MM.1S (cell line): ENCODE results near the gene GNLY.

Experiments
- DNase-seq: peaks from one replicate; pipeline ENCODE4 v3.0.0-alpha.2; 2015
- H2AFZ ChIP-seq: fragments of 300-600 bp; sonication (generic); 2 replicates; pipeline ENCODE4 v1.6.0; 2016; ENCODE audit warnings: antibody characterized with exemption, low read length
- H3F3A ChIP-seq: fragments of 300-600 bp; sonication (generic); 2 replicates; pipeline ENCODE4 v1.6.1; 2016; ENCODE audit warnings: mild to moderate bottlenecking, antibody characterized with exemption, low read length, moderate library complexity, mixed read lengths; ENCODE audit not compliant: insufficient read depth
- H3K27ac ChIP-seq: fragments of 300-600 bp; sonication (generic); 2 replicates; pipeline ENCODE4 v1.5.1; 2016; ENCODE audit warnings: mild to moderate bottlenecking, low read length
- H3K27me3 ChIP-seq: fragments of 300-600 bp; sonication (generic); replicated peaks from 2 replicates; pipeline ENCODE4 v1.6.0; 2016; ENCODE audit warnings: low read length; ENCODE audit not compliant: insufficient read depth
- H3K36me3 ChIP-seq: fragments of 300-600 bp; sonication (generic); replicated peaks from 2 replicates; pipeline ENCODE4 v1.6.1; 2016; ENCODE audit warnings: mild to moderate bottlenecking, low read length, mixed read lengths; ENCODE audit not compliant: insufficient read depth
- H3K4me1 ChIP-seq: fragments of 300-600 bp; sonication (generic); 2 replicates; pipeline ENCODE4 v1.6.1; 2016; ENCODE audit warnings: low read length, mixed read lengths
- H3K4me2 ChIP-seq: fragments of 300-600 bp; sonication (generic); 2 replicates; pipeline ENCODE4 v1.6.0; 2016; ENCODE audit warnings: low read depth, low read length
- H3K4me3 ChIP-seq: fragments of 300-600 bp; sonication (generic); 2 replicates; pipeline ENCODE4 v1.5.1; 2016; ENCODE audit warnings: low read length, mixed read lengths
- H3K79me2 ChIP-seq: fragments of 300-600 bp; sonication (generic); 2 replicates; pipeline ENCODE4 v1.6.1; 2016; ENCODE audit warnings: mixed run types, low read length, mixed read lengths
- H3K9ac ChIP-seq: fragments of 300-600 bp; sonication (generic); 2 replicates; pipeline ENCODE4 v1.6.1; 2016; ENCODE audit warnings: low read length, mixed read lengths
- H3K9me2 ChIP-seq: fragments of 300-600 bp; sonication (generic); replicated peaks from 2 replicates; pipeline ENCODE4 v1.6.1; 2016; ENCODE audit warnings: mild to moderate bottlenecking, low read length, mixed read lengths; ENCODE audit not compliant: insufficient read depth
- H3K9me3 ChIP-seq: fragments of 300-600 bp; sonication (generic); replicated peaks from 2 replicates; pipeline ENCODE4 v1.6.1; 2016; ENCODE audit warnings: mild to moderate bottlenecking, low read length, mixed read lengths; ENCODE audit not compliant: insufficient read depth
- H4K20me1 ChIP-seq: fragments of 300-600 bp; sonication (generic); 2 replicates; pipeline ENCODE4 v1.6.1; 2016; ENCODE audit warnings: mild to moderate bottlenecking, low read length, moderate library complexity, mixed read lengths; ENCODE audit not compliant: insufficient read depth
- EZH2 ChIP-seq: fragments of 300-600 bp; sonication (generic); optimal IDR thresholded peaks from 2 replicates; pipeline ENCODE3; 2017; ENCODE audit warnings: low read depth, mild to moderate bottlenecking, antibody characterized with exemption, low read length, mixed read lengths
- EZH2phosphoT487 ChIP-seq: fragments of 300-600 bp; sonication (generic); IDR thresholded peaks from 2 replicates; pipeline ENCODE4 v1.6.1; 2018; ENCODE audit warnings: antibody characterized with exemption, low read length
- TF ChIP-seq, protein P1 (sequence below): fragments of 300-600 bp; sonication (generic); IDR thresholded peaks from 2 replicates; pipeline ENCODE4 v1.5.1; 2016; ENCODE audit warnings: antibody characterized with exemption, low read length, mixed read lengths

Gene GNLY

DNA sequence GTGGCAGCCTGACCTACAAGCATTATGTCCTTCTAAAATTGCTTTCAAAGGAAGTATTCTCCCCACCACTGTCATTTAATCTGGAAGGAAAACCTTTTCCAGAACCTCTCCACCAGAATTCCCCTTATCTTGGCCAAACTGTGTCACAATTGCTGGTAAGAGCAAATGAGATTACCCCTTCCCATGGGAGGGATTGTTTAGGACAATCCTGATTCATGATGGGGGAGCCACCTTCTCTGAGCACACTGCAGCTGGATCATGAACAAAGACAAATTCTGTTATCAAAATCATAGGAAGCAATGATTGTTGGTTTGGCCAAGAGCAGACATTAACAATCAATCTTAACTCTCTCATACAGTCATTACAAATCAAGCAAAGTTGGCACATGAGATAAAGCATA lies 41.5 kb downstream of the GNLY start:
- no peak overlapping the region for H2AFZ ChIP-seq
- H3K4me1 ChIP-seq = no peaks in the 10 kb centered on the region
- no peaks in the 10 kb centered on the region for H3K27me3 ChIP-seq
- H3K4me3 ChIP-seq = no peak overlapping the region
- no peaks in the 10 kb centered on the region for H3K9me3 ChIP-seq
- no peak overlapping the region for H3K27ac ChIP-seq
- H3F3A ChIP-seq = no peaks in the 10 kb centered on the region
- H3K9ac ChIP-seq = no peak overlapping the region
- no peaks in the 10 kb centered on the region for H4K20me1 ChIP-seq
- no peaks in the 10 kb centered on the region for H3K79me2 ChIP-seq
- no peak for DNase-seq
- H3K36me3 ChIP-seq = no peaks in the 10 kb centered on the region
- TF ChIP-seq, protein P1, sequence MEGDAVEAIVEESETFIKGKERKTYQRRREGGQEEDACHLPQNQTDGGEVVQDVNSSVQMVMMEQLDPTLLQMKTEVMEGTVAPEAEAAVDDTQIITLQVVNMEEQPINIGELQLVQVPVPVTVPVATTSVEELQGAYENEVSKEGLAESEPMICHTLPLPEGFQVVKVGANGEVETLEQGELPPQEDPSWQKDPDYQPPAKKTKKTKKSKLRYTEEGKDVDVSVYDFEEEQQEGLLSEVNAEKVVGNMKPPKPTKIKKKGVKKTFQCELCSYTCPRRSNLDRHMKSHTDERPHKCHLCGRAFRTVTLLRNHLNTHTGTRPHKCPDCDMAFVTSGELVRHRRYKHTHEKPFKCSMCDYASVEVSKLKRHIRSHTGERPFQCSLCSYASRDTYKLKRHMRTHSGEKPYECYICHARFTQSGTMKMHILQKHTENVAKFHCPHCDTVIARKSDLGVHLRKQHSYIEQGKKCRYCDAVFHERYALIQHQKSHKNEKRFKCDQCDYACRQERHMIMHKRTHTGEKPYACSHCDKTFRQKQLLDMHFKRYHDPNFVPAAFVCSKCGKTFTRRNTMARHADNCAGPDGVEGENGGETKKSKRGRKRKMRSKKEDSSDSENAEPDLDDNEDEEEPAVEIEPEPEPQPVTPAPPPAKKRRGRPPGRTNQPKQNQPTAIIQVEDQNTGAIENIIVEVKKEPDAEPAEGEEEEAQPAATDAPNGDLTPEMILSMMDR = no peak
- TF ChIP-seq EZH2 (no peak), EZH2phosphoT487 (no peak)
- no peaks in the 10 kb centered on the region for H3K9me2 ChIP-seq
- no peak overlapping the region for H3K4me2 ChIP-seq

DNA sequence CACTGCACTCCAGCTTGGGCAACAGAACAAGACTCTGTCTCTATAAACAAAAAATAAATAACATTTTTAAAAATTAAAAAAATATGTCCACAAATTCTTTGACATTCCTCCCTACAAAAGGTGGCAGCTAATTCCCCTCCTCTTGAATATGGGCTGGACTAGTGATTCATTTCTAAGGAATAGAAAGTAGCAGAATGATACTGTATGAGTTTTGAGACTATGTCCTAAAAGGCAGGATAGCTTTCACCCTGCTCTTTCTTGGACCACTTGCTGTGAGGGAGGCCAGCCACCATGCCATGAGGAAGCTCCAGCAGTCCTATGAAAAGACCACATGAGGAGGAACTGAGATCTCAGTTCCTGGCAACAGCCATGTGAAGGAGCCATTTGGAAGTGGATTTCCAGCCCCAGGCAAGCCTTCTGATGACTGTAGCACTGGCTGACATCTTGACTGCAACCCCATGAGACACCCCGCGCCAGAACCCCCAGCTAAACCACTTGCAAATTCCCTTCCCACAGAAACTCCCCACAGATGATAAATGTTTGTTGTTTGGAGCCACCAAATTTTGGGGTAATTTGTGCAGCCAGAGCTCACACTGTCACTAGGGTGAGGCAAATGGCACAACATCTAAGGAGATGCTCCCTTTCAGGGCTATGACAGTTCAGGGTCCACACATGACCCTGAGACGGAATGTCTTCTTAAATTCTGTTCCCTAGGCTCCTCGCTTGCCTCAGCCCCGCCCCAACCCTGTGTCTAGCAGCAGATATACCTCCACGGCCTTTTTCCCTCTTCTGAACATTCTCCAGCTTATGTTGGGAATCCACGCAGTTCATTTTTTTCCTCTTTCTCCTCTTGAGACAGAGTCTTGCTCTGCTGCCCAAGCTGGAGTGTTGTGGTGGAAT lies 42.5 kb downstream of the GNLY start:
- Histone ChIP-seq H2AFZ (no peak overlapping the region), H3K9me3 (no peaks in the 10 kb centered on the region), H3K36me3 (no peaks in the 10 kb centered on the region), H3K4me1 (no peaks in the 10 kb centered on the region), H3K4me2 (no peak overlapping the region), H3K27me3 (no peaks in the 10 kb centered on the region), H4K20me1 (no peaks in the 10 kb centered on the region), H3K79me2 (no peaks in the 10 kb centered on the region), H3K27ac (no peak overlapping the region), H3F3A (no peaks in the 10 kb centered on the region), H3K9me2 (no peaks in the 10 kb centered on the region), H3K9ac (no peak overlapping the region), H3K4me3 (no peak overlapping the region)
- DNase-seq = no peak
- TF ChIP-seq, protein P1 = no peak
- TF ChIP-seq EZH2phosphoT487 (no peak), EZH2 (no peak)

DNA sequence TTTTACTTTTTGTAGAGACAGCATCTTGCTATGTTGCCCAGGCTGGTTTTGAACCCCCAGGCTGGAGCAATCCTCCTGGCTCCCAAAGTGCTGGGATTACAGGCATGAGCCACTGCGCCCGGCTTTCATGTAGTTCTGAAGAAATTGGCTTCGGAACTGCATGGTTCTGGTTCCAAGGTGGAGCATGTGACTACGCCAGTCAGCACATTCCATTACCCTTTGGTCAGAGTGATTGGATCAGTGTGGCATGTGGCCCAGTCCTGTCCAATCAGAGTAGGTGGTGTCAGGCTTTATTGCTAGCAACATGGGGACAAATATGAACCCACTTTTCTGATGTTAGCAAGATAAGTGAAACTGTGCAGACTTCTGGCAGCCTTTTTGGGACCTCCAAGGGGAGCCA lies 43.3 kb downstream of the GNLY start:
- Histone ChIP-seq H3K9me2 (no peaks in the 10 kb centered on the region), H3K9me3 (no peaks in the 10 kb centered on the region), H3K4me2 (no peak overlapping the region), H3K27ac (no peak overlapping the region), H3K27me3 (no peaks in the 10 kb centered on the region), H3K36me3 (no peaks in the 10 kb centered on the region), H3F3A (no peaks in the 10 kb centered on the region), H3K4me1 (no peaks in the 10 kb centered on the region), H4K20me1 (no peaks in the 10 kb centered on the region), H3K79me2 (no peaks in the 10 kb centered on the region), H3K9ac (no peak overlapping the region), H3K4me3 (no peak overlapping the region), H2AFZ (no peak overlapping the region)
- no peak for DNase-seq
- TF ChIP-seq EZH2 (no peak), EZH2phosphoT487 (no peak)
- TF ChIP-seq, protein P1 = no peak
